ENCODE data around the gene THY1. TPM values are rescaled to one million over a fixed set of nuclear protein-coding genes. Genes with fewer than 3 reads are reported as not detected.

THY1 gene
- polyA plus RNA-seq, 1 donor from 2014 or later = 98.3 TPM

- Histone ChIP-seq H3K4me2 (ENCODE audit: low read length) (peak overlapping the region; percentile 95), H3K9ac (ENCODE audit: low read length) (peak overlapping the region; percentile 63), H3K27ac (ENCODE audit: low read length) (no peak overlapping the region), H3K9me2 (ENCODE audit: insufficient read depth, low read length) (no peaks in the 10 kb centered on the region), H3K27me3 (ENCODE audit: insufficient read depth, low read depth, low read length) (peaks cover 13% of the 10 kb centered on the region), H4K20me1 (ENCODE audit: insufficient read depth) (no peaks in the 10 kb centered on the region), H3K79me2 (replicated peaks; ENCODE audit: insufficient read depth, low read length) (no peaks in the 10 kb centered on the region), H2AFZ (ENCODE audit: low read depth, low read length) (no peak overlapping the region), H3K9me3 (ENCODE audit: low read length) (no peaks in the 10 kb centered on the region), H3K4me3 (ENCODE audit: low read length) (peak overlapping the region; percentile 74), H3F3A (ENCODE audit: insufficient read depth, low read length, poor library complexity, severe bottlenecking) (no peaks in the 10 kb centered on the region), H3K36me3 (ENCODE audit: insufficient read depth, low read length) (no peaks in the 10 kb centered on the region)
- TF ChIP-seq CTCF (IDR thresholded peaks at IDR 0.05; ENCODE audit: poor library complexity, severe bottlenecking) (no peak), SMC3 (conservative IDR thresholded peaks at IDR 0.05; ENCODE audit: poor library complexity) (no peak), MXI1 (conservative IDR thresholded peaks at IDR 0.05; ENCODE audit: poor library complexity, severe bottlenecking) (no peak), POLR2AphosphoS5 (IDR thresholded peaks at IDR 0.05) (no peak), TAF1 (IDR thresholded peaks at IDR 0.05; ENCODE audit: low read depth) (no peak), EP300 (conservative IDR thresholded peaks at IDR 0.05; ENCODE audit: poor library complexity, severe bottlenecking) (no peak), REST (IDR thresholded peaks at IDR 0.05; ENCODE audit: borderline replicate concordance) (no peak), EZH2 (IDR thresholded peaks at IDR 0.05; ENCODE audit: borderline replicate concordance, insufficient read depth, low read length, poor library complexity, severe bottlenecking) (no peak), RAD21 (conservative IDR thresholded peaks at IDR 0.05) (no peak)
Observed at GRCh38 chr11:119380827-119381180, 42.2 kb downstream of the THY1 start.

- H4K20me1 ChIP-seq (ENCODE audit: insufficient read depth) = no peaks in the 10 kb centered on the region
- TF ChIP-seq EZH2 (IDR thresholded peaks at IDR 0.05; ENCODE audit: borderline replicate concordance, insufficient read depth, low read length, poor library complexity, severe bottlenecking) (no peak), SMC3 (conservative IDR thresholded peaks at IDR 0.05; ENCODE audit: poor library complexity) (no peak), RAD21 (conservative IDR thresholded peaks at IDR 0.05) (no peak), MXI1 (conservative IDR thresholded peaks at IDR 0.05; ENCODE audit: poor library complexity, severe bottlenecking) (no peak), TAF1 (IDR thresholded peaks at IDR 0.05; ENCODE audit: low read depth) (no peak), CTCF (IDR thresholded peaks at IDR 0.05; ENCODE audit: poor library complexity, severe bottlenecking) (no peak), EP300 (conservative IDR thresholded peaks at IDR 0.05; ENCODE audit: poor library complexity, severe bottlenecking) (no peak), POLR2AphosphoS5 (IDR thresholded peaks at IDR 0.05) (no peak), REST (IDR thresholded peaks at IDR 0.05; ENCODE audit: borderline replicate concordance) (no peak)
- H3K27ac ChIP-seq (ENCODE audit: low read length) = no peak overlapping the region
- no peaks in the 10 kb centered on the region for H3K36me3 ChIP-seq (ENCODE audit: insufficient read depth, low read length)
- no peak overlapping the region for H2AFZ ChIP-seq (ENCODE audit: low read depth, low read length)
- no peaks in the 10 kb centered on the region for H3K9me2 ChIP-seq (ENCODE audit: insufficient read depth, low read length)
- no peak overlapping the region for H3K9ac ChIP-seq (ENCODE audit: low read length)
- H3K9me3 ChIP-seq (ENCODE audit: low read length) = no peaks in the 10 kb centered on the region
- H3K79me2 ChIP-seq (replicated peaks; ENCODE audit: insufficient read depth, low read length) = no peaks in the 10 kb centered on the region
- no peaks in the 10 kb centered on the region for H3F3A ChIP-seq (ENCODE audit: insufficient read depth, low read length, poor library complexity, severe bottlenecking)
- peak overlapping the region; percentile 74 for H3K4me3 ChIP-seq (ENCODE audit: low read length)
- peaks cover 13% of the 10 kb centered on the region for H3K27me3 ChIP-seq (ENCODE audit: insufficient read depth, low read depth, low read length)
- no peak overlapping the region for H3K4me2 ChIP-seq (ENCODE audit: low read length)
Observed at GRCh38 chr11:119380160-119380826, 42.7 kb downstream of the THY1 start.
